ENCODE results near the gene GALR3.
"Not testable (repeated sequence)": the region's sequence is repeated elsewhere in the genome, so short reads cannot be mapped to it uniquely, and the experiment has no call there.

GALR3 gene, protein sequence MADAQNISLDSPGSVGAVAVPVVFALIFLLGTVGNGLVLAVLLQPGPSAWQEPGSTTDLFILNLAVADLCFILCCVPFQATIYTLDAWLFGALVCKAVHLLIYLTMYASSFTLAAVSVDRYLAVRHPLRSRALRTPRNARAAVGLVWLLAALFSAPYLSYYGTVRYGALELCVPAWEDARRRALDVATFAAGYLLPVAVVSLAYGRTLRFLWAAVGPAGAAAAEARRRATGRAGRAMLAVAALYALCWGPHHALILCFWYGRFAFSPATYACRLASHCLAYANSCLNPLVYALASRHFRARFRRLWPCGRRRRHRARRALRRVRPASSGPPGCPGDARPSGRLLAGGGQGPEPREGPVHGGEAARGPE

DNA sequence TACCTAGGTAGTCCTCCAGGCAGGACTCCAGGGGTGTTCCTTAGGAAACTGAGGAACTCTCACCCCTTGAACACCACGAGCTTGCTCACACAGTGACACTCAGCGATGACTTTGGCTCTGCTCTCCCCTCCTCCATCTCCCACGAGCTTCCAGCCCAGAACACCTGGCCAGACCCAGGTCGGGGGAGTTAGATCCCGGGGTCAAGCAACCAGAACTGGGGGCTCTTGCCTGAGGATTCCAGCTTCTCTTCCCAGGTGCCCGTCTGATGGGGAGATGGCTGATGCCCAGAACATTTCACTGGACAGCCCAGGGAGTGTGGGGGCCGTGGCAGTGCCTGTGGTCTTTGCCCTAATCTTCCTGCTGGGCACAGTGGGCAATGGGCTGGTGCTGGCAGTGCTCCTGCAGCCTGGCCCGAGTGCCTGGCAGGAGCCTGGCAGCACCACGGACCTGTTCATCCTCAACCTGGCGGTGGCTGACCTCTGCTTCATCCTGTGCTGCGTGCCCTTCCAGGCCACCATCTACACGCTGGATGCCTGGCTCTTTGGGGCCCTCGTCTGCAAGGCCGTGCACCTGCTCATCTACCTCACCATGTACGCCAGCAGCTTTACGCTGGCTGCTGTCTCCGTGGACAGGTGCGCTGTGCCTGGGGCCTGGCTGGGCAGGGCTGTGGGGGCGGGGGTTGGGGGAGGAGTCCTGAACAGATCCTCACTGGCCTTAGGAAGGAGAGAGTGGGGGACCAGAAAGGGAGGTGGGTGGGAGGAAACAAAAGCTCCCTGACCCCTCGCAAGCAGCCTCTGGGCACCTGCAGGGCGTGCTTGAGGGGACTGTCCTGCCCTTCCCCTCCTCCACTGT, at the start of gene GALR3:
TSS of gene GALR3 (plus strand) at position 249 of the 852 bp plus-strand sequence. CDS start at position 274, 25 bp downstream.
- DNase-seq = no peak

DNA sequence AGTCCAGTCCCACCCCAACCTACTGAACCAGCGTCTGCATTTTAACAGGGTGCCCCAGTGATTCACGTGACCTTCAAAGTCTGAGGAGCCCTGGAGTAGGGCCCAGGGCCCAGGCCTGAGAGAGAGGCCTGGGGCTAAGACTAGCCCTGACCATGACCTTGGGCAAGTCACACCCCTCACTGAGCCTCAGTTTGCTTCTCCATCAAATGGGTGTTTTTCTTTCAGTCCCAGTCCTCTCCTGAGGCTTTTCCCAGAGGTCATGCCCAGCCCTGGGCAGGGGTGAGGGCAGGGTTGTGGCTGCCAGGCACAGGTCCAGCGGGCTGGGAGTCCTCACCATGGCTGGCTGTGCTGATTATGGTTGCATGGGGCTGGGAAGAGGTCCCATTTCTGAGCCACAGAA, 48.5 kb upstream of the GALR3 start:
- no peak for DNase-seq

DNA sequence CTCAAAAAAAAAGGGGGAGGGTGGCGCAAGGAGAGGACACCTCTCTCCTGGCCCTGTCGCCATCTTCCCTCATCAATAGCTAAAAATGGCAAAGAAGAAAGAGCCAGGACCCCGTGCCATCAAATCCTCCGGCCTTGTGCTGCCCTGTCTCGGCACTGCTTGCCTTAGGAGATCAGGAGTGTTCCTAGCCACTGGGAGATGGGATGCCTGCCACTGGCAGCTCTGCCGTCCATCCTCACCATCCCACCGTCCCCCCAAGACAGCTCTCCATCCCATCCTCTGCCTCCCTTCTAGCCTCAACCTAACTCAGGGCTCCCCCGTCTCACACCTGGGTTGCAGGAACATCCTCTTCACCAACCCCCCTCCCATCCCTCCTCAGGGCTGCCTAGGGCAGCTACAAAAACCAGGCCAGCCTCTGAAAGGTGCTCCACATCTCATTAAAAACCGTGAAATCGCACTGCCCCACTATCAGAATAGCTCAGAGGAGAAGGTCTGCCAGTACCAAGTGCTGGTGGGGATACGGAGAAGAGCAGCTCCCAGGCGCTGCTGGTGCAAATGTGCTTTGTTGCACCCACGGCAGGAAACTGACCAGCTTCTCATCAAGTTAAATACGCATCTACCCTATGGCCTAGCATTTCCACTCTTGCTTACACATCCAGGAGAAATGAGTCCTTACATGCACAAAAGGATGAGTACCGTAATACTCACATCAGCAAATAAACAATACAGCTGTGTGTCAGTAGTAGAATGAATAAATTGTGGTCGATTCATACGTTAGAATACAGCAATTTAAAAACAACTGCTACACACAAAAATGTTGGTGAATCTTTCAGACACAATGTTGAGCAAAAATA, 47.2 kb upstream of the GALR3 start:
- no peak for DNase-seq

DNA sequence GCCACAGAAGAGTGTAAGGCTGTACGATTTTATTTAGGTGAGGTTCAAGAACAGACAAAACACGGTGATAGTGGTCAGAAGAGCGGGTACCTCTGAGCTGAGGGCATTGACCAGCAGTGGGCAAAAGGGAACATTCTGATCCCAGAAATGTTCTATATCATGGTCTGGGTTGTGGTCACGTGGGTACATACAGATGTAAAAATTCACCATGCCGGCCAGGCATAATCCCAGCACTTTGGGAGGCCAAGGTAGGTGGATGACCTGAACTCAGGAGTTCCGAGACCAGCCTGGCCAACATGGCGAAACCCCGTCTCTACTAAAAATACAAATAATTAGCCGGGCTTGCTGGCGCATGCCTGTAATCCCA, 46.6 kb upstream of the GALR3 start:
- DNase-seq = no peak

DNA sequence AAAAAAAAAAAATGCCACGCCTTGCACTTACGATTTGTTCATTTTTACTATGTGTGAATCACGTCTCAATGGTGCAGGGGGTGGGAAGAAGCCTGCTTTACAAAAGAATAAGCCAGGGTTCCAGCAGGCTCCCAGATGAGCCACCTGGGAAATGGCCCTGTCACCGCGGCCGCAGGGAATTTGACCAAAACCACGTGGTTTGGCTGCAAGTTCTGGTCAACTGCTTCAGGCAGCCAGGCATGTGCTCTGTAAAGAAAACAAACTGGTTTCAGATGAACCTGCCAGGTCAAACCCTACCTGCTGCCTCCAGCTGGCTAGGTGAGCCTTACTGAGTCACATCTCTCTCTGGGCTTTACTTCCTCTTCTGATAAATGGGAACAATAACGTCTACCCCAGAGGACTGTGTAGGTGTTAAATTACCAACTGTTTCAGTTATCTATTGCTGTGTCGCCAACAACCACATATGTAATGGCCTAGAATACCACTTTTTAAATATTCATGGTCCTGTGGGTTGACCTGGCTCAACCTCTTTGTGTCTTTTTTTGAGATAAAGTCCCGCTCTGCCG, 46.0 kb upstream of the GALR3 start:
- no peak for DNase-seq

DNA sequence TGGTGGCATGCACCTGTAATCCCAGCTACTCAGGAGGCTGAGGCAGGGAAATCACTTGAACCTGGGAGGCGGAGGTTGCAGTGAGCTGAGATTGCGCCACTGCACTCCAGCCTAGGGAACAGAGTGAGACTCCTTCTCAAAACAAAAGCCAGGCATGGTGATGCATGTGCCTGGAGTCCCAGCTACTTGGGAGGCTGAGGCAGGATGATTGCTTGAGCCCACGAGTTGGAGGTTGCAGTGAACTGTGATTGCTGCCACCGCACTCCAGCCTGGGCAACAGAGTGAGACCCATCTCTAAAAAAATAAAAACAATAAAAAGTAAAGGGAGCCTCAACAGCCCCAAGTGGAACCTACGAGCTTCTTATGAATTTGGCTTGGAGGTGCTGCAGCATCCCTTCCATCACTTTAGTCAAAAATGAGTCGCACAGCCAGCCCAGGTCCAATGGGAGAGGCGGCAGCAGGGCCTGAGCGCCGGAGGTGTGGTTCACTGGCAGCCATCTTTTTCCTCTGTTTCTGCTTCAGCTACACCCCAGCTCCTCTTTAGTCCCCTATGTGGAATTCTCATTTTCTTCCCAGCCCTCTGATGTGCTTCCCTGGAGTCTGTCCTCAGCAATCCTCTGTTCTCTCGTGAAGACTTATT, 44.7 kb upstream of the GALR3 start:
- no peak for DNase-seq

DNA sequence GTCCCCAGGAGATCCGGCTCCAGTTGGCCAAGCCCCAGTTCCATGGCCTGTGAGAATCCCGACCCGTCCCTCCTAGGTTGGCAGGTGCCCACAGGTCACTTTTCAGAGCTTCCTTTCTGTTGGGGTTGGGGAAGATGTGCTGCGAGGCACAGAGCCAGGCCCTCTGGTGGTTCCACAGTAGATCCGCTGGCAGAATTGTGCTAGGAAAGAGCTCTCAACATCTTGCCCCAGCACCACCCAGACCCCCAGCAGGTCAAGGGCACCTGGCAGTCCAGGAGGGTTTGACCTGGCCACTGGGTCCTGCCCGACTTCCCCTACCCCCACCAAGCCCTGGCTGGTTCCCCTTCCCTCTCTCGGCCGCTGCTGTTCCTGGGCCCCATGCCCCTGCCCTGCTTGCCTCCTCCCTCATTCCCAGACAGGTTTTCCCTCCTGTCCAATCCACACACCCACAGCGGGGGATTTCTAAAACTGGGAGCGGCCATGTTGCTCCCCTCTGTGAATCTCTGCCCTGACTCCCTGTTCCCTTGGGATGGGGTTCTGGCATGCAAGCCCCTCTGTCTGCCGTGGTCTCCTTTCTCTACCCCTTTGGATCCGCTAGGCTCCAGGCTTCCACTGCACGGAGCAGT, 41.6 kb upstream of the GALR3 start:
- DNase-seq = no peak

DNA sequence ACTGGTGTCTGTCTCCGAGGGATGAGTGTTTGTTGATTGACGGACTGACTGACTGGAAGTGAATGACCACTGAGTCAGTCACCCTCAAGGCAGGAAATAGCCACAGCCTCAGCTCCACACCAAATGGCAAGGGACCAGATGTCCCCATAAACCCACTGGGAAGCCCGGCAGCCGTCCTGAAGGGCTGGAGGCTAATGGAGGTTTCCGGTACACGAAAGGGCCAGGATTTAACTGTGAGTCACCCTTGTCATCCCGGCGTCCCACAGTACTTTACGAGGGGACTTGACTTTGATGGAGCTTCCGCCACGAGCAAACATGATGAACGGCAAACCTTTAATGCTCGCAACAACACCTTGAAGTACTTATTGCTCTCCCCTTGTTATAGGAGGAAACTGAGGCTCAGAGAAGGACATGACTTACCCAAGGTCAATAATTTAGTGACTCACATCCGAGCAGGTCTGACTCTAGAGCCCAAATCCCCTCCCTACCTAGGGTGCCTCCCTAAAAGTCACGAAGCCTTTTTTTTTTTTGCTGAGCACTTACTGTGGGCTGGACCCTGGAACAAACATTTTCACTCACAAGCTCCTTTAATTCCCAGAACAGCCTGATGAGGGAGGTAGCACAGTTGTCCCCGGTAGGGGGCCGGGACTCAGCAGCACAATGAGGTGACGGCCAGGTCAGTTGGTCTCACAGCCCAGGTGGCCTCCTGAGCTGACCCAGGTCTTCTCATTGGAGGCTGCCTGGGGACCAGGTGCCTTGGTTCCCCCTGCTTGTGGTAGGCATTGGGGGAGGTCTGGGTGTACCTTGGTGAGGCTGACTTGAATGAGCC, 40.6 kb upstream of the GALR3 start:
- DNase-seq = no peak

DNA sequence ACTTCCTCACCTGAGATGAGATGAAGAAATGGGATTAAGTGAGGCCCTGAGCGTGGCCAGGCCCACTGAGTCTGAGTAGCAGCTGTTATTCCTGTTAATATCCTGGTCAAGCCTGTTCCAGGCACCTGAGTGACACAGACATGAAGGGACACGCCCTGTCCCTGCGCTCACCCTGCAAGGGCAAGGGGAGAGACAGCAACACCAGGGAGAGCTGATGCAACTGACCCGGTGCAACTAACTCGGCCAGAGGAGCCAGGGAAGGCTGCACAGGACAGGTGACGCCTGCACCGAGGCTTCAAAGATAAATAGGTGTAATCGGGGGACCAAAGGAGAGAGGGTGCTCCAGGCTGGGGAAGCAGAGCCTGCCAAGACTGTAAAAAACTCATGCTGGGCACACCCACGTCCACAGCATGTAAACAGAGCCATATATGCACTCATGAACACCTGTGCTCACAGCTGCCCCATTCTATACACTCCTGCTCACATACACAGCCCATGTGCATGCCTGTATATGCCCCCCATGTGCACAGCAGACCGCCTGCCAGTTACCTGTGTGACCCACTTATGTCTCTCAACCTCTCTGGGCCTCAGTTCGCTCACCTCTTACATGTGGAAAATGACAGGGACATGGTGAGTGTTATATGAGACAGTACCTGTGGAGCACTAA, 38.2 kb upstream of the GALR3 start:
- no peak for DNase-seq

DNA sequence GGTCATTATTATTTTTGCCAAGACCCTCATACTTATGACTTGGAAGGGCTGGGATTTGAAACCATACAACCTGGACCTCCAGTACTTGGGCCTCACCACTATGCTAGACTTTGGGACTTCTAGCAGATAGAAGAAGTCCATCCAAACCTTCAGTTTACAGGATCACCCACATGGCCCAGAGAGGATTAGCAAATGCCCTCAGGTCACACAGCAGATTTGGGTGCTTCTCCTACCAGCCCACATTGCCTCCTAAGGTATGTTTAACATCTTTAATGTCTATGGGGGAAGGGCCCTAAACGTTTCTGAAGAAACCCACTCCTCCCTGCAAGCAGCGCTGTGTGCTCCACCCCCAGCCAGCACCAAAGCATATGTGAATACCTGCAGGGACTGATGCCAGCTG, 32.9 kb upstream of the GALR3 start:
- no peak for DNase-seq

DNA sequence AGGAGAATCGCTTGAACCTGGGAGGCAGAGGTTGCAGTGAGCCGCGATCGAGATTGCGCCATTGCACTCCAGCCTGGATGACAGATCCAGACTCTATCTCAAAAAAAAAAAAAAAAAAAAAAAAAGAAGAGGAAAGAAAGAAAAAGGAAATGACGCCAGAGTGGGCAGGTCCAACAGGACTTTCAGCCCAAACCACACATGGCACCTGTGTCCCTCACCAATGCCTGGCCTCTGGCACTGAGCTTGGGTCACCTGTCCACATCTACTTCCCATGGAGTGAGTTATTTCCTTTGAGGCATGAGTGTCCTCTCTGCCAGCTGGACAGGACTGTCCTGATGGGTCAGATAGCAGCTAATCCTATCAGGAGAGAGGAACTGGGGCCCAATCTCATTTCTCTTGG, 30.7 kb upstream of the GALR3 start:
- no peak for DNase-seq

DNA sequence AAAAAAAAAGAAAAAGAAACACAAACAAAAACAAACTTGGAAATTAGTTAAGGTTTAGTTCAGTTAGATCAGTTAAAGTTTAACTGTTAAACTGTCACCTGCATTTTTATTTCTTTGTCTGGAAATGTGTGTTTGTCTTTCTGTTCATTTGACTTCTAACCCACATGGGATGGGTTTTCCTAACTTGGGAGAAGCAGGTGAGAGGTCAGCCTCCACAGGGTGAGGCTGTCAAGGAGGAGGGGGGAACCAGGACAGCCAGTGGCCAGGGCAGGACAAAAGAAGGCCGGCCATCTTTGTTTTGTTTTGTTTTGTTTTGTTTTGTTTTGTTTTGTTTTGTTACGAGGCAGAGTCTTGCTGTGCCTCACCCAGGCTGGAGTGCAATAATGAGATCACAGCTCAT, 28.8 kb upstream of the GALR3 start:
- DNase-seq = no peak

DNA sequence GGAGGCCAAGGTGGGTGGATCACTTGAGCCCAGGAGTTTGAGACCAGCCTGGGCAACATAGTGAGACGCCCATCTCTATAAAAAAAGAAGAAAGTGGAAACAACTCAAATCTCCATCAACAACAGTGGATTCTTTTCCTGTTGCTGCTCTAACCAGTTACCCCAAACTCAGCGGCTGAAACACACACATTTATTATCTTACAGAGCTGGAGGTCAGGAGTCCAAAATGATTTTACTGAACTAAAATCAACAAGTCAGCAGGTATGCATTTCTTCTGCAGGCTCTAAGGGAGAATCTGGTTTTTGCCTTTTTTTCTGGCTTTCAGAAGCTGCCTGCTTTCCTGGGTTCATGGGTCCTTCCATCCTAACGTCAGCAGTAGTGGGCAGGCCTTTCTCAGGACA, 27.1 kb upstream of the GALR3 start:
- DNase-seq = no peak

DNA sequence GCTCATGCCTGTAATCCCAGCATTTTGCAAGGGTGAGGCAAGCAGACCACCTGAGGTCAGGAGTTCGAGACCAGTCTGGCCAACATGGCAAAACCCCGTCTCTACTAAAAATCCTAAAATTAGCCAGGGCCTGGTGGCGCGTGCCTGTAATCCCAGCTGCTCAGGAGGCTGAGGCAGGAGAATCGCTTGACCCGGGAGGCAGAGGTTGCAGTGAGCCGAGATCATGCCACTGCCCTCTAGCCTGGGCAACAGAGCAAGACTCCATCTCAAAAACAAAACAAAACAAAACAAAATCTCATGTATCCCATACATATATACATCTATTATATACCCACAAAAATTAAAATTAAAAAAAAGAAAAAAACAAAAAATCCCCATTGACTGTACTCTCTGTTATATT, 25.9 kb upstream of the GALR3 start:
- not testable (repeated sequence) for DNase-seq

DNA sequence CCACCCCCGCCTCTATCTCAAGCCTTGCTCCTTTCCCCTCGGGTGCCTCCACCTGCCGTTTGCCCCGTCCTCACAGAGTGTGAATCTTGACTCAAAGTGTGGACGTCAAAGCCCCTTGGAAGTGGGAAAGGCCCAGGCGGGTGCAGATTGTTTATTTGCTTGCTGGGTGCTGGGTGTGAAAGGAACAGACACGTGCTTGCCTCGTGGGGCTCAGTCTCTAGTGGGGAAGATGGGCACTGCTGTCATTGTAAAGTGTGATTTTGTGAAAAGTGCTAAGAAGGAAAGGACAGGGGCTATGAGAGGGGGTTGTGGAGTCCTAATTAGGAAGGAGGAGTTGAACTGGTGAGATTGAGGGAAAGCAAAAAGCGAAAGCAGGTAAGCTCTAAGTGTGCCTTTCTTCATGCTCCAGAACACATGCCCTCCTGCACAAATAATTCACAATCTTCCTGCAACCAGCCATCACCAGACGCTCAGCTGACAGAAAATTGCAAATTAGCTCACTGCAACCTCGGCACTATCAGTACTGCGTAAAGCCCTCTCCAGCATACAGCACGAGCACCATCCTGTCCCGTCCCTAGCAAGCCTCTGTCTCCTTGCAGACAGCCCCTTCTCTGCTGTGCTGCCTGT, 25.2 kb upstream of the GALR3 start:
- DNase-seq = no peak

DNA sequence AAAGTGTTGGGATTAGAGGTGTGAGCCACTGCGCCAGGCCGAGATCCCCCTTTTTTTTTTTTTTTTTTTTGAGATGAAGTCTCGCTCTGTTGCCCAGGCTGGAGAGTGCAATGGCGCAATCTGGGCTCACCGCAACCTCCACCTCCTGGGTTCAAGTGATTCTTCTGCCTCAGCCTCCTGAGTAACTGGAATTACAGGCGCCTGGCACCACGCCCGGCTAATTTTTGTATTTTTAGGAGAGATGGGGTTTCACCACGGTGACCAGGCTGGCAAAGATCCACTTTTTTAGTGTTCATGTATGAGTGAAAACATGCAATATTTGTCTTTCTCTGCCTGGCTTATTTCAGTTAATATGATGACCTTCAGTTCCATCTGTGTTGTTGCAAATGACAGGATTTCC, 23.2 kb upstream of the GALR3 start:
- DNase-seq = not testable (repeated sequence)

DNA sequence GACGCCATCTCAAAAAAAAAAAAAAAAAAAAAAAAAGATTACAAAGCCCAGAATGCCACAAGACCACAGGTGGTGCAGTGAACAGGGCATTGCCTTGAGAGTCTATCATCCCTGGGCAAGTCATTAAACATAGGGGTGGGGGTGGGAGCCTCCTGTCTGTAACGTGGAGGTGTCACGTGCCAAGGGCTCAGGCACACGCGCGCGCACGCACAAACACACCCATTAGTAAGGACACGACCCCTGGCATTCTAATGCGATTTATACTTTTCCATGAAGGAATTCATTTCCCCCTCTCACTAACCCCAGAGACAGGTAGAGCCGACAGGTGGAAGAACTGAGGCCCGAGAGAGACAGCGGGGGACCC, 21.3 kb upstream of the GALR3 start:
- no peak for DNase-seq

DNA sequence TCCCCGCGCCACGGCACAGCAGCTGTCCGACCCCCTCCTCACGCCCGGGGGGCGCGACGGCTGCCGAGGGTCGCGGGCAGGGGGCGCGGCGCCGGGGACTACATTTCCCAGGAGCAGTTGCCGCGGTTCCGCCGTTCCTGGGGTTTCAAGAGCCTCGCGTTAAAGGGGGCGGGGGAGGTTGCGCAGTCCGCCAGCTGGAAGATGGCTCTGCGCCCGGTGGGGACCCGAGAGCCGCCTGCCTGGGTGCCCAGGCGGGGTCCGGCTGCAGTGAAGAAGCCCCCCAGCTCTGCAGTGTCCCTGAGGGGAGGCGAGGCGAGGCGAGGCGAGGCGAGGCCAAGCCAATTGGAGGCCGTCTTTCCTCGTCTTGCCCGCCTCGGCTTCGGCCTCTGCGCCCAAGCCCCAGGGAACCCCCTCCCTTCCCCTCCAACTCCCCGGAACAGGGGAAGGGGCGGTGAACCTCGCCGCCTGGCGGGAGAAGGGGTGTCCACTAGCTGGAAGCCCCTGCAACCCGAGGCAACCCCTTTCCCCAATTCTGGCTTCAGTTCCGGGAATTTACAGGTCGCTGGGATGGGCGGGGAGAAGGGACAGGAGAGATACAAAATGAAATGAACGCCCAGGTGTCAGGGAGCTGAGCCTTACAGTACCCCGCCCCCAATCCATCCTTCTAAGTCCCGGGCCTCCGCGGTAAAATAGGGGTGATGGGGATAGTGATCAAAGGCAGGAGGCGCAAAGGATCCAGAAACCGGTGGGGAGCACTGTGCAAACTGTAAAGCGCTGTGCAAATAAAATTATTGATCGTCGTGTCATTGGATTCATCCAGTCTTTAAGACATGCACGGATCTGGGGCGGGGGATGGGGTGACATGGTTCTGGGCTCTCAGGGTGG, 20.6 kb upstream of the GALR3 start:
- DNase-seq = no peak

DNA sequence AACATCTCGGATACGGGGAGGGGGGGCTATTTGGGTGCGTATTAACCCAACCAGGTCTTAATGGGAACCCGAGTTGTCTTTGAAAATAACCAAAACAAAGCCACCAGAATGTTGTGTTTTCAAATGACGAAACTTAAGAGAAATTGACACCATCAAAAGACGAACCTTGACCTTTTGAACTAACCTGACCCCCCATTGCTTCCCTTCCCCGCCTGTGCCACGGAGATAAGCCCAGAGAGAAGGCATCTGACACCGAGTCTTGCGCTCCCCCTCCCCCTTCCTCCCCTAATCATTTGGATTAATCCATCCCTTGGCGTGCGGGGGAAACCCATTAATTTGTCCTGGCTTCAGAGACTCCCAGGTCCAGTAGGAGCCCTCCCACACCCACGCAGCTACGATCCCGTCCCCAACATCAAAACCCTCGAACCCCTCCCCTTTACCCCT, 20.0 kb upstream of the GALR3 start:
- no peak for DNase-seq

Measured in activated T-cell treated with anti-CD3 and anti-CD28 coated beads for 4 hours (primary cell).